HG03175 (cell line): ENCODE results near the gene RASAL1.
A peak's percentile ranks its signal among the peaks of the same experiment; 100 is the strongest.

Experiments
- ATAC-seq: cut with Tn5 transposase; IDR thresholded peaks from one replicate; pipeline ENCODE4 v1.9.1; 2021; ENCODE audit warnings: mild to moderate bottlenecking, moderate library complexity; ENCODE audit not compliant: unreplicated experiment

The RASAL1 gene

GRCh38 chr12:113135178-113136127 lies at the start of gene RASAL1:
Gene RASAL1 (minus strand): TSS chr12:113135761. CDS start chr12:113135462, 299 bp downstream.
- ATAC-seq = no peak

GRCh38 chr12:113184900-113185179 lies 49.3 kb upstream of the RASAL1 start:
- ATAC-seq = peak; percentile 82

GRCh38 chr12:113184098-113184899 lies 48.7 kb upstream of the RASAL1 start:
- peak; percentile 52 for ATAC-seq

- ATAC-seq = no peak
These were observed 47.5 kb upstream of the RASAL1 start for GRCh38 chr12:113183030-113183589.

DNA sequence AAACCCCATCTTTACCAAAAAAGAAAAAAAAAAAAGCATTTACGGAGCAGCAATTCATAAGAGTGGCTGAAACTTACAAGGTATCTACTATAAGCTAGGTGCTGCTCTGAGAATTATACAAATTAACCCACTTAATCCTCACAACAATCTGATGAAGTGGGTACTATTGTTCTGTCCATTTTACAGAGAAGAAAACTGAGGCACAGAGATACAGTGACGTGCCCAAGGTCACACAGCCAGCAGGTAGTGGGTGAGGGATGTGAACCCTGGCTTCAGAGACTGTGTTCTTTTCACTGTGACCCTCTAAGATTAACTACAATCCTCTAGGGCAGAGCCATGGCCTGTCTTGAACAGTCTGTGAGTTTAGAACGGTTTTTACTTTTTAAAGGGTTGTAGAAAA lies 46.4 kb upstream of the RASAL1 start:
- no peak for ATAC-seq

- no peak for ATAC-seq
These were observed 44.8 kb upstream of the RASAL1 start for GRCh38 chr12:113180333-113180732.

- ATAC-seq = no peak
These were observed 43.5 kb upstream of the RASAL1 start for GRCh38 chr12:113179023-113179422.

DNA sequence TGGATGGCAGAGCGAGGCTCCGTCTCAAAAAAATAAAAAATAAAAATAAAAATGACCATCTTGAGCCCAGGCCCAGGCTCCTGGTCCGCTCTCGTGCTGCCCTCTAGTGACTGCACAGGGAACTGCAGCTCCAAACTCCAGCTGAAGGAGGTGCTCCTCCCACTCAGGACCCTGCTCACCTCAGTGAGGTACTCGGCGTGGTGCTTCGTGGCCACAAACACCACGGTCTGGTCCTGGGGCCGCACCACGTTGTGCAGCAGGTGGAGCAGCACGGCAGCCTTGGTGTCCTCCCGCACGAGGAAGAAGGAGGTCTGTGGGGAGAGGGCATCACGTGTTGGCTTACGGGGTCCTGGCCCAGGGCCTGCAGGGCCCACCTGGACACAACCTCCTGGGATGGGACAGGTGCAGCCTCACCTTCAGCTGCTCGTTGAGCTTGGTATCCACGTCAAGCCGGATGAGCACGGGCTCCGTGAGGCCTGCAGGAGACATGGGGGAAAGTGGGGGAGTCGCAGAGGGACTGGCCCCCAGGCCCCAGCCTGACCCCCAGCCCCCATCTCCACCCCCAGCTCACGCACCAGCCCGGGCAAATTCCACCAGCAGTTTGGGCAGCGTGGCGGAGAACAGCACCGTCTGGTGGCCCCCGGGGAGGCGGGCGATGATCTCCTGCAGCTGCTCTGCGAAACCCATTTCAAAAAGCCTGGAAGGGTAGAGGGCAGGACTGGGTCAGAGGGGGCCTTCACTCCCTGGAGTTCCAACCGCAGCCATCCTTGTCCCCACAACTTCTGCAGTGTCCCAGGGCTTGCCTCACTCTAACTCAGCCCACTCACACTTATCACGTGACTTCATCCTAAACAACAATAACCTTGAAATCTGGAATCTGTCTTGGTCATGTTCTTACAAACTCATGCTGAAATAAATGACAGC lies 39.2 kb upstream of the RASAL1 start:
- no peak for ATAC-seq

DNA sequence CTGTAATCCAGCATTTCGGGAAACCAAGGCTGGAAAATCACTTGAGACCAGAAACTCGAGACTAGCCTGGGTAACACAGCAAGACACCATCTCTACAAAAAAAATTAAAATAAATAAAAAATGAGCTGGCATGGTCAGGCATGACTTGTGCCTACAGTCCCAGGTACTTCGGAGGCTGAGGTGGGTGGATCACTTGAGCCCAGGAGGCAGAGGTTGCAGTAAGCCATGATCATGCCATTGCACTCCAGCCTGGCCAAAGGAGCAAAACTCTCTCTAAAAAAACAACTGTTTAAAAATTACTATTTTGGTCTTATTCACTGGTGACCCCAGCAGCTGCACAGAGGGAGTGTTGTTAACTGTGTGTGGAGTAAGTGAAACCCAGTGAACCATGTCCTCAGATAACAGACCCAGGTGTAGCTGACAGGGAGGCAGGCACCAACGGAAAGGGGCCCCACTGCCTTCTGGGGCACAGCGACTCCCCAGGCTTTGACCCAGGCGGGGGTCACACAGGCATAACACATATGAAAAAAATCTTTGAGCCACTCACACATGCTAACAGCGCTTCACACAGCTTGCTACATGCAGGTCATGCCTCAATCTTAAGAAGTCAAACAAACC lies 37.6 kb upstream of the RASAL1 start:
- ATAC-seq = no peak

DNA sequence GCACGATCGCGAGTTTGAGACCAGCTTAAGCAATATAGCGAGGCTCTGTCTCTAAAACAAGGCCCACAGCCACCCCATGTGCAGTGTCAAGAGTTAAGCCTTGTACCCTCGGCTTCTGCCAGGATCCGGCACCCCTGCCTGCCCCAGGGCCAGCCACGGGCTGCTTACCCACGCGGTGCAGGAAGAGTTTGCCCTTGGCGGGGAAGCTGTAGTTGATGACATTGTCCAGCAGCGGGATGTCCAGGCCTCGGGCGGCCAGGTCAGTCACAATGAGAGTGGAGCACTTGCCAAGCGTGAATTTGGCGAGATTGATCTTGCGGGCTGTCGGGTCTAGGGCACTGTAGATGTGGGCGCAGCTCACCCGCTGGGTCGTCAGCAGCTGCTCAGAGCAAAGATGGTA lies 36.6 kb upstream of the RASAL1 start:
- ATAC-seq = no peak

DNA sequence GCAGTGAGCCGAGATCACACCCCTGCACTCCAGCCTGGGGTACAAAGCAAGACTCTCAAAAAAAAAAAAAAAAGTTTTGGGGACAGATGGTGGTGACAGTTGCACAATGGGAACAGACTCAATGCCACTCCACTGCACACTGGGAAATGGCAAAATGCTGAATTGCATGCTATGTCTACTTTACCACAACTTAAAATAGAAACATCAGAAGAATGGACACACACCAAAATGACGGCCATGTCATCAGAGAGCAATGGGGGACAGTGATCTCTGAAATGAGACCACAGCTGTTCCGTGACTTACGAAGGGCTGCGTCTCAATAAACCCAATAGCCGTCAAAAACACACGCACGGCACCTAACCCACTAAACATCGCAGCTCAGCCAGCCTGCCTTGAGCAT lies 36.0 kb upstream of the RASAL1 start:
- ATAC-seq = no peak

DNA sequence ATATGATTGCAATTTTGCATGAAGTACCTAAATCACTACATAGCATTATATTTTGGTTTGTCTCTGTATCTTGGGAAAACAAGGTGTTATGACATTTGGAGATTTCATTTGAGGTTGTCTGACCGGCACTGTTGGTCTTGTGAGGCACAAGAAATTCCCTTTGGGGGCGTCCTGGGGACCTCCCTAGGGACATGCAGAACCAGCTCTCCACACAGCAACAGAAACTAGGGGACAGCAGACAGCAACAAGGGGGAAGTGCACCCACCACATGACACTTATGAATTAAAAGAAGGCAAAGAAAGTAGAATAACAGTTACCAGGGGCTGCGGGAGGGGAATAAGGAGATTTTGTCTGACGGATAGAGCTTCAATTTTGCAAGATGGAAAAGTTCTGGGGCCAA lies 35.4 kb upstream of the RASAL1 start:
- no peak for ATAC-seq

DNA sequence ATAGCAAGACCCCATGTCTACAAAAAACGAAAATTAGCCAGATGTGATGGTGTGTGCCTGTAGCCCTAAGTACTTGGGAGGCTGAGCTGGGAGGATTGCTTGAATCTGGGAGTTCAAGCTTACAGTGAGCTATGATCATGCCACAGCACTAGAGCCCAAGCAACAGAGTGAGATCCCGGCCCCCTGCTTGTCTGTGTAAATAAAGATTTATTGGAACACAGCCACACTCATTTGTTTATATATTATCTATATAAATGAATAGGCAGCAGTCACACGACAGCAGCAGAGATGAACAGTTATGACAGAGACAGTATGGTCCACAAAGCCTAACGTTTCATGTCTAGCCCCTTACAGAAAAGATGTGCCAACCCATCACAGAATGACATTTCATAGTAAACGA lies 34.9 kb upstream of the RASAL1 start:
- ATAC-seq = no peak

DNA sequence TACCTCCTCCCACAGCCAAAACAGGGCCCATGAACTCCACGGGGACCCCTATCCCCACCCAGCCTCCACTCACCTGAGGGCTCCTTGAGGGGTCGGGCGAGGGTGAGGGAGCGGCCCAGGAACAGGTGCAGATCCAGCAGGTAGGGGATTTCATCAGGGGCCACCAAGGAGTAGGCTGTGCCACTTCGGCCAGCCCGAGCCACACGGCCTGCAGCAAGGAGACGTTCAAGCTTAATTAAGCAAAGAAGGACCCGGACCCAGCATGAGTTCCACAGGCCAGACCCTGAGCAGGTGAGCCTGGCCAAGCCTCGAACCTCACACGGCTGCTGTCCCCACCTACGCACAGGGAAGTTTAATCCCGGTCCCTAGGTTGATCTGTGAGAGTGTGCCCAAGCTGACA lies 34.1 kb upstream of the RASAL1 start:
- ATAC-seq = no peak

GRCh38 chr12:113167868-113168267 lies 32.3 kb upstream of the RASAL1 start:
- ATAC-seq = no peak

DNA sequence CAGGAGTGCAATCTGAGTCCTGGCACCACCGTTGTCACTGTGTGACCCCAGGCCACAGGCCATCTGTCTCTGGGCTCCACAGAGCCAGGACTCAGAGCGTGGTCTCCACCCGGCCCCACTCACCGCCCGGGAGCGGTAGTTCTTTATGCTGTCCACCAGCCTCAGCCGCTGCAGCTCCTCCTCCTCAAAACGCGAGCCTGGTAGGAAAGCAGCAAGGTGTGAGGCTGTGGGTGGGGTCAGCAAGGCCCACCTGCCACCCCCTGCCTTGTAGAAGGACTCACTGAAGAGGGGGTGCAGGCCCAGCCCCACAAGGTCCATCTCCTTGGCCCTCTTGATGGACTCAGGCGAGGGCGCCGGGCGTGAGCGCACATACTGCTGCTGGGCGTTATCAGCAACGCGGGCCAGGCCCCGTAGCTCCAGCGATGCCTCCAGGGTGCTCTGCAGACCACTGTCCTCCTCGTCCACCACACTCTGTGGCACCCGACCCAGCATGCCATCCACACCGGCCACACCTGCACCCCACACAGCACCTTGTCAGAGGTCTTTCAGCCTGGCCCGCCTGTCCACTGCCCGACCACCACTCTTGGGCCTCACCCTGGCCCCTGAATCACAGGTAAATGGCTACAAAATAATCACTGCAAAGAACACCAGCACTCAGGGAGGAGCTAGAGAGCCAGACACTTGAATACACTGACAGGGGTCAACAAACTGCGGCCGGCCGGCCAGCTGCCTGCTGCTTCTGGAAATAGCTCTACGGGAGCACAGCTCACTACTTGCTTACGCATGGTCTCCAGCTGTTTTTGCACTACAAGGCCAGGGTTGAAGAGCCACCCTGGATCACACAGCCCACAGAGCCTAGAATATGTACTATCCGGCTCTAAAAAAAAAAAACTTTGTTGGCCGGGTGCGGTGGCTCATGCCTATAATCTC lies 30.2 kb upstream of the RASAL1 start:
- no peak for ATAC-seq

- no peak for ATAC-seq
These were observed 28.5 kb upstream of the RASAL1 start for GRCh38 chr12:113164014-113164413.

GRCh38 chr12:113163030-113163360 lies 27.4 kb upstream of the RASAL1 start:
- no peak for ATAC-seq
